BLaER1 (cell line): ENCODE results near the gene ZIC5.

Source experiments
- H3K27ac ChIP-seq: shearing (Covaris generic); formaldehyde crosslinking; 2 replicates; pipeline ENCODE4 v1.8.1; 2022
- H3K27me3 ChIP-seq: shearing (Covaris generic); formaldehyde crosslinking; 2 replicates; pipeline ENCODE4 v1.8.1; 2022
- H3K36me3 ChIP-seq: shearing (Covaris generic); formaldehyde crosslinking; 2 replicates; pipeline ENCODE4 v1.8.1; 2022
- H3K4me1 ChIP-seq: shearing (Covaris generic); formaldehyde crosslinking; 2 replicates; pipeline ENCODE4 v1.8.1; 2022
- H3K4me2 ChIP-seq: shearing (Covaris generic); formaldehyde crosslinking; 2 replicates; pipeline ENCODE4 v1.8.1; 2022
- H3K4me3 ChIP-seq: shearing (Covaris generic); formaldehyde crosslinking; 2 replicates; pipeline ENCODE4 v1.8.1; 2022
- H3K9ac ChIP-seq: shearing (Covaris generic); formaldehyde crosslinking; 2 replicates; pipeline ENCODE4 v1.8.1; 2022
- H3K9me3 ChIP-seq: shearing (Covaris generic); formaldehyde crosslinking; 2 replicates; pipeline ENCODE4 v1.8.1; 2022
- H4K20me1 ChIP-seq: shearing (Covaris generic); formaldehyde crosslinking; 2 replicates; pipeline ENCODE4 v1.8.1; 2022
- Cebpa-rat ChIP-seq: shearing (Covaris generic); IDR thresholded peaks from 2 replicates; pipeline ENCODE4 v1.8.1; 2022

Gene ZIC5

DNA sequence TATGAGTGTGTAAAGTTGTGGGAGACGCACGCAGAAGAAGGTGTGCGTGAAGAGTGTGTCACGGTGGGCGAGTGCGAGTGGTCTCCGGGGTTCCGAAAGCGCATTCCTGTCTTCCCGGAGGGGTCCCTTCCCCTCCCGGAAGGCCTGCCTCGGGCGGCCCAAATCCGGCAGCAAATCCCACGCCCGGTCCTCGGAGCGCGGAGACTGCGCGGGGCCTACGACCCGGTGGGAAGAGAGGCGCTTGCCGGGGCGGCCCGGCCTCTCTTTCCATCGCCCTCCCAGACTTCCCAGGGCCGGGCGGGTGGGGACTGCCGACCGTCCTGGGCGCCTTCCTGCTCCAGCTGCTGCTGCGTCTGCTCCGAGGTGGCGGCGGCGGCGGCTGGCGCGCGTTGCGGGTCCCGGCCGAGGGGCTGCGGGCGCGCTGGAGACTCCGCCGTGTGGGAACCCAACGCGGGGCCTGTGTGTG is 2.1 kb downstream of the ZIC5 start:
- Histone ChIP-seq H3K4me3 (no peak overlapping the region), H4K20me1 (peaks cover 67% of the 10 kb centered on the region), H3K4me2 (no peak overlapping the region), H3K27ac (no peak overlapping the region), H3K9me3 (peaks cover 50% of the 10 kb centered on the region), H3K9ac (no peak overlapping the region), H3K27me3 (peaks cover 100% of the 10 kb centered on the region), H3K36me3 (no peaks in the 10 kb centered on the region), H3K4me1 (no peaks in the 10 kb centered on the region)
- no peak for TF ChIP-seq Cebpa-rat

DNA sequence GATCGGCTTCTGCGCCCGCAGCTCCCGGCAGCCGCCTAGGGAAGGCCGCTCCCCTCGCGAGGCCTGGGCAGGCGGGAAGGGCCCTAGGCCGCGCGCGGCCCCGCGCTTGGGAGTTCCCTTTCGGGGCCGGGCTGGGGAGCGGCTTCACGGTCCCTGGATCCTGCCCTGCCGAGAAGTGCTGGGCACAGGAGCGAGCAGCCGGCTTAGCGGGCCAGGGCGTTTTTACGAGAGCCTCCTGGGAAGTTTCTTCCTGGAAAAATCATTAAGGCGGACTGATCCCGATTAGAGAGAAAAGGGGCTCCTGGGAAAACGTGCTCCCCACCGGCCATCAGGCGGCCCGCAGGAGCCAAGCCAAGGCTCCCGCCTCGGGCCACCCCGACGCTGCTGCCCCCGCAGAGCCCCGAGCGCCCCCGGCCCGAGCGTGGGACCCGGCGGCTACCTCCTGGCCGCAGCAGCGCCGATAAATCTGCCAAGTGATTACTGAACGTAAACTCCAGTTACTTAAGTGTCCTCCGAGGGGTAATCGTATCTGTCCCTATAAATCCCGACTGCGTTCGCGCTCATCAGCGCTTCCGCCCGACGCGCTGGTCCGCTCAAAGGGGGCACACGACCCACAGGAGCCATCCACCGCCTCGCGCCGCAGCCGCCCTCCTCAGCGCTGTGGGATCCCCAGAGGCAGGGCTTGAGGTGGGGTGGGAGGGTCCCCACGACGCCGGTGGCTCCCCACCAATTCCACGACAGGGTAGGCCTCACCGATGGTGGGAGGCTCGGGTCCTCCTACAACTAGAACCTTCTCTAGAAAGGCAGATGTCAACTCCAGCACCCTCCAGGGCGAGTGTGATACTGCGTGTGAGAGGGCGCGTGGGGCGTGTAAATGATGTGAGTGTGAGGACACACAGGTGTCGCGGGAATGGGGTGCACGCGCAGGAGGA is 2.8 kb downstream of the ZIC5 start:
- H3K4me3 ChIP-seq = peak overlapping the region; percentile 23; the same call in 1 of the 2 replicates
- no peaks in the 10 kb centered on the region for H3K36me3 ChIP-seq
- H3K9ac ChIP-seq = no peak overlapping the region
- no peak overlapping the region for H3K27ac ChIP-seq
- H4K20me1 ChIP-seq = peaks cover 60% of the 10 kb centered on the region
- TF ChIP-seq Cebpa-rat = no peak
- peaks cover 50% of the 10 kb centered on the region for H3K9me3 ChIP-seq
- no peak overlapping the region for H3K4me2 ChIP-seq
- H3K27me3 ChIP-seq = peaks cover 100% of the 10 kb centered on the region
- H3K4me1 ChIP-seq = no peaks in the 10 kb centered on the region

DNA sequence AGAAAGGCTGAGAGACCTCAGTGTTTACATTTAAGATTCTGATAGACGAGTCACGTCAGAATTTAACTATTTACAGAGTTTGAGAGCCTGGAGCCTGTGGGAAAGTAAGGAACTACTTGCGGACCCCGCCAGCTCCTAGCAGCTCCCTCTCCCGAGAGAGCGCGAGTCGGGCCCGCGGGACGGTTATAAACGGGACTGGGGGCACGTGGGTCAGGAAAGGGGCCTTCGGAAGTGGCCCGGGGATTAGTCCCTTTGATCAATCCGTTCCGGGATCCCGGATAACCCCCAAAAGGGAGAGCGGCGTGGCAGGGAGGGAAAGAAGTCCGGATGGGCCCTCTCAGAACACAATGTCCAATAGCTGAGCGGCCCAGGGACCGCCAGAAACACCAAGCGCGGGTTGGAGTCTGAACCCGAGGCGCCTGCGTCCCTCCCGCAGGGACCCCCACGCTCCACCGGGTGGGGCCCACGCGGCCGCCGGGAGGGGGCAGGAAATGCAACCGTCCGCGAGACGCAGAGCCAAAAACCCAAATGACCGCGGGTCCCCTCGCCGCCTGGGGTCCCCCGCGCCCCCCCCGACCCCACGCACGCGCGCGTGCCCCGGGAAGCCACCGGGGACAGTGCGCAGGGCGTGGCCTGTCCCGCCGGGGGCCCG is 3.6 kb downstream of the ZIC5 start:
- Histone ChIP-seq H3K9me3 (peaks cover 50% of the 10 kb centered on the region), H3K4me1 (no peaks in the 10 kb centered on the region), H3K4me2 (no peak overlapping the region), H3K4me3 (0 out of 2 replicates have a peak overlapping the region, but pooled peaks have one; percentile 23), H3K36me3 (no peaks in the 10 kb centered on the region), H3K9ac (no peak overlapping the region), H3K27ac (no peak overlapping the region), H4K20me1 (peaks cover 53% of the 10 kb centered on the region), H3K27me3 (peaks cover 99% of the 10 kb centered on the region)
- no peak for TF ChIP-seq Cebpa-rat

DNA sequence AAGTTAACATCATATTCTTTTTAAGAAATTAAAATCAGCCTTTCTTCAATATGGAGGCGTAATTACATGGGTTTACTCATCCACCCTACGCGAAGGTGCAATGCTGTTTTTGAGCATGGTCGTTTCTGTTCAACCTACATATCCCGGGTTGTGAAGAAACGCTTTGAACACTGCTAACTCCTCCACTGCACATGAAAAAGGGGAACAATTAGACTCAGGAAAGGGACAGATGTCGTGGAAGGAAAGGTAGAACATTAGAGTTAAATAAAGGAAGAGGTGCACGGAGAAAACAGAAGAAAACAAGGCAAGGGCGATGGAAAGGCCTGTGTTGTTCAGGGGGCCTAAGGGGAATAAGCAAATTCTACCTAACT is 4.1 kb downstream of the ZIC5 start:
- H3K4me1 ChIP-seq = no peaks in the 10 kb centered on the region
- TF ChIP-seq Cebpa-rat = no peak
- no peak overlapping the region for H3K4me3 ChIP-seq
- H3K4me2 ChIP-seq = no peak overlapping the region
- H4K20me1 ChIP-seq = peaks cover 47% of the 10 kb centered on the region
- H3K27me3 ChIP-seq = peaks cover 99% of the 10 kb centered on the region
- H3K9me3 ChIP-seq = peaks cover 47% of the 10 kb centered on the region
- no peak overlapping the region for H3K9ac ChIP-seq
- H3K27ac ChIP-seq = no peak overlapping the region
- no peaks in the 10 kb centered on the region for H3K36me3 ChIP-seq

DNA sequence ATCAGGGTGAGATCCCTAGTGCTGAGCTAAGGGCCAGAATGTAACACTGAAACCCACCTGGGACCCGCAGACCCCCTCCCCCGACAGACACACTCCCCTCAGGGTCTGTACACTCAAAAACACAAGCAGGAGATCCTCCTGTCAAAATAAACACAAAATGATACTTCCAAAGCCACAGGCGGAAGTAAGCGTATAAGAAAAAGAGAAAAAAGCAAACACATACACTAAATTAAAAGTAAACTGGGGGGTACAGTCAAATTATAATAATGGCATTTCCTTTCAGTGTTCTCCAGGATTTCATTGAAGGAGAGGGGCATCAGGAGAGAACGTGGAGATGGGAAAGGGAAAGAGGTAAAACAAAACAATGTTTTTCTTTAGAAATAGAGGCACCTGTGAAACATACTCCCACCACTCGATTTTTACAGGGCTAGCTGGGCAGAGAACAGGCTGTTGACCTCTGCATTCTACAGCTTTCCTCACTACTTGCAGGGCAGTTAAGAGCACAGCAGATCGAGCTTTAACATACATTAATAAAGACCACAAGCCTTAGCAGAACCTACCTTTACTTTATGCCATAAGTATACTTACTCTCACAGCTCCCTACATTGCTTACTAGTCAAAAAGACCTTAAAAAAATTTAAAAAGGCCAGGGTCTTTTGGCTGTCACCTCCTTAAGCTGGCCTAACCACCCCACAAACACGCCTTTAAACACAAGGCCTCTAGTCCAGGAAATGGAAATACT is 5.3 kb downstream of the ZIC5 start:
- Histone ChIP-seq H3K27ac (no peak overlapping the region), H4K20me1 (peaks cover 47% of the 10 kb centered on the region), H3K9ac (no peak overlapping the region), H3K4me2 (no peak overlapping the region), H3K36me3 (no peaks in the 10 kb centered on the region), H3K4me3 (no peak overlapping the region), H3K9me3 (peaks cover 34% of the 10 kb centered on the region), H3K27me3 (peaks cover 99% of the 10 kb centered on the region), H3K4me1 (no peaks in the 10 kb centered on the region)
- TF ChIP-seq Cebpa-rat = no peak

DNA sequence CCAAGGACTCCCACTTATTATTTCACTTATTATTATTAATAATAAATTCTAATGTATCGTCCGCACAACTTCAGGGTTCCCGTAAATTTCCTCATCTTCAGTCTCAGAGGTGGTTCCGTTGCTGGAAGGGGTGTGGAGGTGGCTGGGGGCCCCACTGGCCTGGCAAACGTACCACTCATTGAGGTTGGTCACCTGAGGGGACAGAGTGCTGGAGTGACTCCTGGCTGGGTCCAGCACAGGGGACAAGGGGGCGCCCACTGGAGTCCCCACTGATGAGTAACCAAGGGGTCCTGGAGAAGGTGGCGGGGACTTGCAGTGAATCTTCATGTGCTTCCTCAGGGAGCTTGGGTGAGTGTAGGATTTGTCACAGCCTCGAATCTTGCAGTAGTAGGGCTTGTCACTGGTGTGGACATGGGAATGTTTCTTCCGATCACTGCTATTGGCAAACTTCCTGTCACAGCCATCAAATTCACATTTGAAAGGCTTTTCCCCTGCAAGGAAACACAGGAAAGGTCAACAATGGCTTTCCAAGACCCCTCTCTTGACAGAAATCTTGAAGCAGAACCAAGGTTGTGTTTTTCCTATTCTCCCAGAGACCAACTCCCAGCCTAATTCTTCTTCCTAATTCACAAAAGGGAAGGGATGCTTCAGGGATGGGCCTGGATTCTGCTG is 6.1 kb downstream of the ZIC5 start:
- Histone ChIP-seq H3K9me3 (peaks cover 27% of the 10 kb centered on the region), H3K4me2 (no peak overlapping the region), H3K36me3 (no peaks in the 10 kb centered on the region), H3K4me1 (no peaks in the 10 kb centered on the region), H3K9ac (no peak overlapping the region), H3K4me3 (no peak overlapping the region), H3K27me3 (peaks cover 98% of the 10 kb centered on the region), H4K20me1 (peaks cover 53% of the 10 kb centered on the region), H3K27ac (no peak overlapping the region)
- TF ChIP-seq Cebpa-rat = no peak

- no peaks in the 10 kb centered on the region for H3K4me1 ChIP-seq
- H3K36me3 ChIP-seq = no peaks in the 10 kb centered on the region
- H3K27ac ChIP-seq = no peak overlapping the region
- no peak overlapping the region for H3K4me3 ChIP-seq
- peaks cover 21% of the 10 kb centered on the region for H3K9me3 ChIP-seq
- peaks cover 64% of the 10 kb centered on the region for H4K20me1 ChIP-seq
- no peak for TF ChIP-seq Cebpa-rat
- H3K4me2 ChIP-seq = no peak overlapping the region
- H3K27me3 ChIP-seq = peaks cover 98% of the 10 kb centered on the region
- no peak overlapping the region for H3K9ac ChIP-seq
These were observed 7.7 kb downstream of the ZIC5 start for GRCh38 chr13:99963816-99964339.

DNA sequence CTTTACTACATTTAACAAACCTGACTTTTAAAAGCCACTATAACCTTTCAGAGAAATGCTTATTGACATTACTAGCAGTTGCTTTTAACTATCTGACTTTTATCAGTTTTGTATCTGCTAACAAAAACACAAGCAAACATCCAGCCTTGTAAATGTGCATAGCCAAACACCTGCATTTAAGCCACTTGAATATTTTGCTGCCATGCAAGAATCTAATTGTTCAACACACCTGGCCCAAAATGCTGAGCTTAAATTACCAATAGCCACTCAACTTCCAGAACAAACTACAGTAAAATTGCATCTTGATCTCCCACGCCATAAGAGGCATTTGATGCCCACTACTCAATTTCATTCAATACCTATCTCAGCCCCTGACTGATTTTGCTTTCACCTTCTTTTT is 9.3 kb downstream of the ZIC5 start:
- Histone ChIP-seq H3K4me2 (no peak overlapping the region), H3K27ac (no peak overlapping the region), H3K36me3 (no peaks in the 10 kb centered on the region), H3K4me3 (no peak overlapping the region), H3K9ac (no peak overlapping the region), H3K9me3 (peaks cover 25% of the 10 kb centered on the region), H4K20me1 (peaks cover 62% of the 10 kb centered on the region), H3K27me3 (peaks cover 98% of the 10 kb centered on the region), H3K4me1 (no peaks in the 10 kb centered on the region)
- TF ChIP-seq Cebpa-rat = no peak

DNA sequence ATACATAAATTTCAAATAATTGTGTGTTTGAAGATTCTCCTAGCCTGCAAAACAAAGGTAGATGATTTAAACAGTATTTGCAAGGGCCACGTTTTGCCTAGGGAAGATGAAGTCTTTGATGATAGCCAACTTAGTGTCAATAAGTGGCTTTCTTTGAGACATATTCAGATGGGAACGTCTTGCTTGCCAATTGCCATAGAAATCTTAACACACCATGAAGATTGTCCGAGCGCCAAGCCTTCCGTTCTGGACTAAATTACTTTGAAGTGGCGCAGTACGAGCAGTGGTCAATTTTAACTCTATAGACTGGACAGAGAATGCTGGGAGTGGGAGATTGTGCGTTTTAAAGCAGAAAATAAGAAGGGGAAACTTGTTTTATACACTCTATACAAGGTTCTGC is 9.9 kb downstream of the ZIC5 start:
- Histone ChIP-seq H3K4me3 (no peak overlapping the region), H4K20me1 (peaks cover 63% of the 10 kb centered on the region), H3K27me3 (peaks cover 98% of the 10 kb centered on the region), H3K27ac (no peak overlapping the region), H3K9ac (no peak overlapping the region), H3K36me3 (no peaks in the 10 kb centered on the region), H3K9me3 (peaks cover 31% of the 10 kb centered on the region), H3K4me1 (no peaks in the 10 kb centered on the region), H3K4me2 (no peak overlapping the region)
- no peak for TF ChIP-seq Cebpa-rat
